GM19025 (cell line): ENCODE data around the gene RAB40A.

ENCODE experiments used
- ATAC-seq: cut with Tn5 transposase; IDR thresholded peaks from one replicate; pipeline ENCODE4 v1.9.1; 2021; ENCODE audit warnings: mild to moderate bottlenecking, low read depth, moderate library complexity; ENCODE audit not compliant: unreplicated experiment

The RAB40A gene, protein sequence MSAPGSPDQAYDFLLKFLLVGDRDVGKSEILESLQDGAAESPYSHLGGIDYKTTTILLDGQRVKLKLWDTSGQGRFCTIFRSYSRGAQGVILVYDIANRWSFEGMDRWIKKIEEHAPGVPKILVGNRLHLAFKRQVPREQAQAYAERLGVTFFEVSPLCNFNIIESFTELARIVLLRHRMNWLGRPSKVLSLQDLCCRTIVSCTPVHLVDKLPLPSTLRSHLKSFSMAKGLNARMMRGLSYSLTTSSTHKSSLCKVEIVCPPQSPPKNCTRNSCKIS

GRCh38 chrX:103519389-103519788 lies at the start of gene RAB40A:
Gene RAB40A (minus strand): TSS chrX:103519489. CDS start chrX:103500756, 18,733 bp downstream.
- ATAC-seq: no peak

DNA sequence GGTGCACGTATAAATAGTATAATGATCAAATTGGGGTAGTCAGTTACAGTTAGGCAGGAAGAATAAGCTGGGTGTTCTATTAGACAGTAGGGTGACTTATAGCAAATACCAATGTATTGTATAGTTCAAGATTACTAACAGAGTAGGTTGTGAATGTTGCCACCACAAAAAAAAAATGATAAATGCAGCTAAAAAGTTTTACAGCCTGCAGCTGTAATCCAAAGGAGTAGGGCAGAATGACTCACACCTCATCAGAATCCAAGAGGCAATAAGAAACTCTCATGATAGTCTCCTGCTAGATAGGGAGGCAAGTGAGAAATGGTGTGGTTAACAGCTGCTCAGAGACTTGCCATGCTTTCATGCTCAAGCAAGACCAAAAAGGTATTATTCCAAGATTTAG lies 46.5 kb upstream of the RAB40A start:
- ATAC-seq: peak; percentile 13

- ATAC-seq: peak; percentile 67
Measured at GRCh38 chrX:103565197-103565596, 45.9 kb upstream of the RAB40A start.

GRCh38 chrX:103562801-103563200 lies 43.5 kb upstream of the RAB40A start:
- no peak for ATAC-seq

- no peak for ATAC-seq
Measured at GRCh38 chrX:103560256-103560655, 41.0 kb upstream of the RAB40A start.

DNA sequence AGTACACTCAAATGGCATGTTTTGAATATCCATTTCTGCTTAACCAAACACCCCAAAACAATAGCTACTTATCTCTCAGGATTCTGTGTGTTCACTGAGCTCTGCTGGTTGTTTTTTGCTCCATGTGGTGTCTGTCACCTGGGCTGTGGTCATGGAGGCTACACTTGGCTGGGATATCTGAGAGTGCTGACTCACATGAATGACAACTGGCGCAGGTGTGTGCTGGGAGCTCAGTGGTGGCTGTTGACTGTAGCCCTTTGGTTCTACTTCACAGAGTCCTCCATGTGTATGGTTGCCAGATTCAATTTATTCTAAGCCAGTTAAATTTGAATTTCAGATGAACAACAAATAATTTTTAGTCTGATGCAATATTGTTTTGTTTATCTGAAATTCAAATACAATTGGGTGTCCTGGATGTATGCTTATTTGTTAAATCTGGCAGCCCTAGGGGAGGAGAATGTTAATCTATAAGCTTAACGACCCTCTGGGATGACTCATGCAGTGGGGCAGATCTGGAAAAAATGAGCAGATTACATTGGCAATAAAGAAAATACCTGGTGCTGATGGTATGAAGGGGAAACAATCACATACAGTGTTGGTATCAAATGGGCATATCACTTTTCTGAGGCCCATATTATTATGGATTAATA lies 37.8 kb upstream of the RAB40A start:
- ATAC-seq: no peak

DNA sequence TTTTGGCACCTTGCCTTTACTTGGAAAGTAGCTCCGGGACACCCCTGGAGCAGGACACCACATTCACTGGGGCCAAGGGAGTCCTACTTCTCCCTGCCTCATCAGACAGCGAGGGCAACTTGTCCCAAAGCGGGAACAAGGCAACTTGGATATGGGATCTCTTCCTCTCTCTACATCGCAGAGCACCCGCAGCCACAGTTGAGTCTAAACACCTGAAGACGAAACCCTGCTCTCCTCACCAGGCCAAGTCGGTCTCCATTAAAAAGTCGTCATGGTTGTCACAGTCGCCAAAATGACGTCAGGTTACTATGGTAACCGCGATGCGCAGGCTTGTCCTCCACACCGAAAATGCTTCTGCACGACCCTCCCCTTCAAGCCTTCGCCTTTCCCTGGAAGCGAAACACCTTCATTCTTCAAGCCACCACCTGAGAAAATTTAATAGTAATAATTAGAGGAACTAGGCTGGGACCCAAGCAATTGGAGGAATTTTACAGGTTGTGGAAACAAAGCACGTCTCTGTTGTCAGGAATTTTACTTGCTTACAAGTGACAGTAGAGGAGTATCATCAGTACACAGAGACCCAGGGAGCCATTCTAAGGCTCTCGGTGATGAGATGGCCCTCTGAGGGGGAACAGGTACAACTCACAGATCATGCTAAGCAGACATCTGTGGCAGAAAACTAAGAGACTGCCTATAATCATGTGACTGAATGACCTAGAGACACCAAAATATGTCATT lies 35.6 kb upstream of the RAB40A start:
- peak; percentile 58 for ATAC-seq

GRCh38 chrX:103552236-103552635 lies 32.9 kb upstream of the RAB40A start:
- ATAC-seq: no peak

DNA sequence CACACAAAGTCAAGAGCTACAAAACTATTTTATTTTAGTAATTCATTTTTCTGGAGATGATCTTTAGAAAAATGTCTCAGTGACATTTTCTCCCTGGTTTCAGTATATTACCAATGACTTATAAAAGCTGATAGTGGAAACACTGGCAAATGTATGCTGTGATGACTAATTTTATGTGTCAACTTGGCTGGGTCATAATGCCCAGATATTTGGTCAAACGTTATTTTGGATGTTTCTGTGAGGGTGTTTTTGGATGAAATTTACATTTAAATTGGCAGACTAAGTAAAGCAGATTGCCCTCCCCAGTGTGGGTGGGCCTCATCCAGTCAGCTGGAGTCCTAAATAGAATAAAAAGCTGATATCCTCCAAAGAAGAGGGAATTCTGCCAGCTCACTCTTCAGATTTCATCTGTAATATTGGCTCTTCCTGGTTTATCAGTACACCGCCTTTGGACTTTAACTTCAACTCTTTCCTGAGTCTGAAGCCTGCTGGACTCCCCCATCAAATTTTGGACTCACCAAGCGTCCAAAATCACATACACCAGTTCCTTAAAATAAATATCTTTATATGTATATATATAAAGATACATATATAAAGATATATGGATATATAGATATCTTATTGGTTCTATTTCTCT lies 31.2 kb upstream of the RAB40A start:
- no peak for ATAC-seq

GRCh38 chrX:103549916-103550315 lies 30.6 kb upstream of the RAB40A start:
- no peak for ATAC-seq

DNA sequence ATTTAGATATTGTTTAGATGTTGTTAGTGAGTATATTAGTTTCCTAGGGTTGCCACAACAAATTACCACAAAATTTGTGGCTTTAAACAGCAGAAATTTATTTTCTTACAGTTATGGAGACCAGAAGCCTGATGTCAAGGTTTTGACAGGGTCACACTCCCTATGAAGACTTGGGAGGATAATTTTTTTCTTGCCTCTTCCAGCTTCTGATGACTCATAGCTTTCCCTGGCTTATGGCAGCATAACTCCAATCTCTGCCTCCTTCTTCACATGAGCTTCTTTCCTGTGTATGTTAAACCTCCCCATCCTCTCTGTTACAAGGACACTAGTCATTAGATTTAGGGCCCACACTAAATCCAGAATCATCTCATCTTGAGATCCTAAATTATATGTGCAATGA lies 20.9 kb upstream of the RAB40A start:
- ATAC-seq: no peak

DNA sequence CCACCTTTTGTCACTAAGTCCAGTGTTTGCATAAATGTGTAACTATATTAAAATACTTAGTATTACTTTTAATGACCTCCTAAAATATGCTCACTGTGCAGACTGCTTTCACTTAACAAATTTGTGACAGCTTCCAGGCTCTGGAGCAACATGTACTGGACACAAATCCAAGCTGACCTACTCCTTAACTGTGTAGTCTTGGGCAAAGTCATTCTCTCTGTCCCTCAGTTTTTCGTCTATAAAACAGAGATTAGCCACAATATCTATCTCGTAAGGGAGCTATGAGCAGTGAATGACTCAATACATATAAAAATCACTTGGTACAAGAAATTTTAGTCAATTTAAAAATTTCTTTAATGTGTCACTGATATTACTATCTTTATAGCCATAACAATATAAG lies 20.4 kb upstream of the RAB40A start:
- no peak for ATAC-seq

GRCh38 chrX:103538728-103539127 lies 19.4 kb upstream of the RAB40A start:
- ATAC-seq: no peak

GRCh38 chrX:103537871-103538387 lies 18.6 kb upstream of the RAB40A start:
- ATAC-seq: no peak

GRCh38 chrX:103536732-103537131 lies 17.4 kb upstream of the RAB40A start:
- ATAC-seq: no peak

DNA sequence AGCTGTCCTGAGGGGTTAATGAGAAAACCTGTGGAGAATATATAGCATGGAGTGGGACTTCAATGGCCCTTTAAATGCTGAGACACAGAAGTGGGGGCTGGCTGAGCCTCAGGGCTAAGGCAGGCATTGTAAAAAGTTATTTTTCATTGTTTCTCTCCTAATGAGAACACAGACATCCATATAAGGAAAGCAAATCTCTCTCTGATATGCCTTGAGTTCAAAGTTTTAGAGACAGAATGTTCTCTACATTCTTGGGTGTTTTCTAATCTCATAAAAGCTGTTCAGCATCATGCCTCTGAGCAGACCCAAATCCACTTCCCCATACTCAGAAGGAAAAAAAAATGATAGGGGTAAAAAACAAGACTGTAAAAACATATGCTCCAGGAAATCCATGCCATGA lies 16.8 kb upstream of the RAB40A start:
- no peak for ATAC-seq

- ATAC-seq: no peak
Measured at GRCh38 chrX:103535206-103535605, 15.9 kb upstream of the RAB40A start.

- no peak for ATAC-seq
Measured at GRCh38 chrX:103533511-103534216, 14.4 kb upstream of the RAB40A start.

DNA sequence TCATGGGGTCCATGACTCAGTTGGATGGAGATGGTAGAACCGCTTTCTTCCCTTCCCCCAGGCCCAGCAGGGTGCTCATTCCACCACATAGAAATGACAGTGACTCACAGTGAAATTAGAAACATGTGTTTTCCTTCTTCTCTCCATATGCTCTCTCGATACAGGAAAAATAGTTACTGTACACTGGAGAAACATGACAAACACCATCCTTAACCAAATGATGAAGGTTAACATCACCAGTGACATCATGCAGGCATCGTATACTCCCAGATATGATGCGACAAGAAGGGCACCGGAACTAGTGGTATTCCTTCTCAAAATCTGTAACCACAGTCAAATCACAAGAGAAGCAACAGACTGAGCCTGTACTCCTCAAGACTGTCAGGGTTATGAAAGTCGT lies 11.7 kb upstream of the RAB40A start:
- ATAC-seq: no peak

DNA sequence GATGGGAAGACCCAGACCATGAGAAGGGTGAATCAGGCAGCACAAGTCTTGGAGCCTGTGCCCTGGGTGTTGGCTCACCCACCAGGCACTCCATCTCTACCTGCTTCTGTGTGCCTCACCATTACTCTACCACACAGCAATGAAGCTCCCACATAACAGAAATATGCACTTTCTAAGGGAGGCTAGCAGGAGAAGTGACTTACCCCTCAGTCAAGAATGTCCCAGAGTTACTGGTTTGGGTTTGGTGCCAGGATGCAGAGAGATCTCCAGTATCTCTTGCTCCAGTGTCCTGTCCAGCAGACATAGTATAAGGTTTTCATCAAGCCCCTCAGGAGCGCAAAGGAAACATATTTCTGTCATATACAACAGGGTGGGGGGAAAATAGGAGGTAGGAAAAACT lies 11.3 kb upstream of the RAB40A start:
- ATAC-seq: no peak
